Fibroblast of pulmonary artery (primary cell): ENCODE results near the gene CAPN6.

Experiments
- DNase-seq: peaks from one replicate; pipeline ENCODE4 v3.0.0-alpha.2; 2010; ENCODE audit warnings: low read depth
- H3K4me3 ChIP-seq: replicated peaks from 2 replicates; pipeline ENCODE4 v1.5.1; 2011; ENCODE audit warnings: low read depth, mild to moderate bottlenecking, control low read depth, low read length, moderate library complexity
- CTCF ChIP-seq: IDR thresholded peaks from 2 replicates; pipeline ENCODE4 v1.5.1; 2011; ENCODE audit warnings: mild to moderate bottlenecking, control low read depth, low read length, inconsistent platforms; ENCODE audit errors: missing control alignments

CAPN6 gene

GRCh38 chrX:111216293-111216801 is 53.9 kb downstream of the CAPN6 start:
- no peak for DNase-seq
- no peak overlapping the region for H3K4me3 ChIP-seq
- TF ChIP-seq CTCF, result no peak

DNA sequence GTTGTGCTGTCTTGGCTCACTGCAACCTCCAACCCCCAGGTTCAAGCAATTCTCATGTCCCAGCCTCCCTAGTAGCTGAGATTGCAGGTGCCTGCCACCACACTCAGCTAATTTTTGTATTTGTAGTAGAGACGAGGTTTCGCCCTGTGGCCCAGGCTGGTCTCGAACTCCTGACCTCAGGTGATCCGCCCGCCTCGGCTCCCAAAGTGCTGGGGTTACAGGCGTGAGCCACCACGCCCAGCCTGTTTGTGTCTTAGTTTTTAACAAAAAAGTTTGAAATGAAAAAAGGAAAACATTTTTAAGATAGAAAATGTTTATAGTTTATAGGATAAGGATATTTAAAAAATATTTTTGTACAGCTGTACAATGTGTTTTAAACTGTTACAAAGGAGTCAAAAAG is 62.4 kb downstream of the CAPN6 start:
- no peak for DNase-seq
- TF ChIP-seq CTCF, result no peak
- H3K4me3 ChIP-seq, result no peak overlapping the region

DNA sequence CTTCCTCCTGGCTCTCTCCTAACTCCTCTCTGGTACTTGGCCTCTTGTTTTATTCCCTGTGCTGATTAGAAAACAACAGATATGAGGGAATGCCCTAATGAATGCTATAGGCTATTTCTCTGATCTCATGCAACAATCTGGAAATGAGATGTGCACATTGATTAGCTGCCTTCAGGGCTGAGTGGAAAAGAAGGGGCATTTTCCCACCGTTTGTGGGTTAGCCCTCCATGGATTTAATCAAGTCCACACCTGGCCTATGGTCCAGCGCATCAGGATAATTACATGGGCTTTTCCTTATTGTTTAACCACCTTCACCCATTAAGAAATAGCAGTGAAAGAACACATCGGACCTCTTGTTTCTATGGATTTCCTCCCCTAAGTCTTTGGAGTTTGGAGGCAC is 70.0 kb downstream of the CAPN6 start:
- no peak overlapping the region for H3K4me3 ChIP-seq
- no peak for TF ChIP-seq CTCF
- DNase-seq, result no peak

- H3K4me3 ChIP-seq, result no peak overlapping the region
- no peak for DNase-seq
- no peak for TF ChIP-seq CTCF
Observed at GRCh38 chrX:111199505-111199904, 70.8 kb downstream of the CAPN6 start.
